H9 (cell line): Measurements from ENCODE around the gene ZNF354C. TPM values are rescaled to one million over a fixed set of nuclear protein-coding genes. Genes with fewer than 3 reads are reported as not detected.

Experiments
- DNase-seq: peaks from one replicate; pipeline ENCODE4 v3.0.0-alpha.2; 2017
- H2AFZ ChIP-seq: one replicate; pipeline ENCODE4 v1.6.1; 2013; ENCODE audit warnings: mild to moderate bottlenecking, low read length, control low read depth, moderate library complexity
- H2AK5ac ChIP-seq: 2 replicates; pipeline ENCODE4 v1.6.1; 2013; ENCODE audit warnings: low read length, control low read depth, mixed read lengths; ENCODE audit not compliant: insufficient read length
- H2BK120ac ChIP-seq: one replicate; pipeline ENCODE4 v1.6.1; 2013; ENCODE audit warnings: low read depth, mild to moderate bottlenecking, low read length, control low read depth, inconsistent platforms; ENCODE audit not compliant: poor library complexity, severe bottlenecking
- H2BK12ac ChIP-seq: 2 replicates; pipeline ENCODE4 v1.6.1; 2013; ENCODE audit warnings: low read length, control low read depth, mixed read lengths, low read depth; ENCODE audit not compliant: insufficient read length
- H2BK15ac ChIP-seq: 2 replicates; pipeline ENCODE4 v1.6.1; 2013; ENCODE audit warnings: low read depth, low read length, control low read depth
- H2BK20ac ChIP-seq: one replicate; pipeline ENCODE4 v1.6.1; 2013; ENCODE audit warnings: low read depth, mild to moderate bottlenecking, low read length, control low read depth, inconsistent platforms; ENCODE audit not compliant: poor library complexity, severe bottlenecking
- H2BK5ac ChIP-seq: 2 replicates; pipeline ENCODE4 v1.6.1; 2013; ENCODE audit warnings: low read length, control low read depth, mixed read lengths; ENCODE audit not compliant: insufficient read length
- H3K14ac ChIP-seq: 2 replicates; pipeline ENCODE4 v1.6.1; 2013; ENCODE audit warnings: low read length, control low read depth; ENCODE audit not compliant: insufficient read depth
- H3K18ac ChIP-seq: 2 replicates; pipeline ENCODE4 v1.6.1; 2013; ENCODE audit warnings: low read depth, mild to moderate bottlenecking, mixed read lengths, low read length, control low read depth; ENCODE audit not compliant: insufficient read length
- H3K23ac ChIP-seq: 2 replicates; pipeline ENCODE4 v1.6.1; 2013; ENCODE audit warnings: low read length, control low read depth, mixed read lengths, low read depth; ENCODE audit not compliant: insufficient read length
- H3K23me2 ChIP-seq: 2 replicates; pipeline ENCODE4 v1.6.1; 2013; ENCODE audit warnings: low read depth, mild to moderate bottlenecking, mixed read lengths, low read length, control low read depth; ENCODE audit not compliant: insufficient read length, poor library complexity, severe bottlenecking
- H3K27ac ChIP-seq: 2 replicates; pipeline ENCODE4 v1.5.1; 2013; ENCODE audit warnings: low read length, control low read depth, mixed read lengths, low read depth; ENCODE audit not compliant: insufficient read length
- H3K27me3 ChIP-seq: 2 replicates; pipeline ENCODE4 v1.6.1; 2013; ENCODE audit warnings: low read length, control low read depth, inconsistent platforms; ENCODE audit not compliant: insufficient read depth
- H3K4ac ChIP-seq: 2 replicates; pipeline ENCODE4 v1.6.1; 2013; ENCODE audit warnings: low read depth, mild to moderate bottlenecking, control low read depth, inconsistent platforms, low read length, moderate library complexity
- H3K4me1 ChIP-seq: 2 replicates; pipeline ENCODE4 v1.6.1; 2013; ENCODE audit warnings: low read length, control low read depth, inconsistent platforms; ENCODE audit not compliant: insufficient read depth
- H3K4me2 ChIP-seq: 2 replicates; pipeline ENCODE4 v1.6.1; 2013; ENCODE audit warnings: low read length, control low read depth, mixed read lengths; ENCODE audit not compliant: insufficient read length, insufficient read depth
- H3K56ac ChIP-seq: 2 replicates; pipeline ENCODE4 v1.6.1; 2013; ENCODE audit warnings: low read depth, mild to moderate bottlenecking, mixed read lengths, low read length, control low read depth; ENCODE audit not compliant: insufficient read length
- H3K79me1 ChIP-seq: 2 replicates; pipeline ENCODE4 v1.6.1; 2013; ENCODE audit warnings: low read depth, mild to moderate bottlenecking, moderate library complexity, low read length, control low read depth, inconsistent platforms; ENCODE audit not compliant: insufficient read depth, poor library complexity, severe bottlenecking
- H3K79me2 ChIP-seq: 2 replicates; pipeline ENCODE4 v1.6.1; 2013; ENCODE audit warnings: low read length, control low read depth, inconsistent platforms; ENCODE audit not compliant: insufficient read depth
- H3K9ac ChIP-seq: 2 replicates; pipeline ENCODE4 v1.6.1; 2013; ENCODE audit warnings: low read length, control low read depth, mixed read lengths; ENCODE audit not compliant: insufficient read length; ENCODE audit errors: extremely low read depth
- H3K9me3 ChIP-seq: one replicate; pipeline ENCODE4 v1.6.1; 2013; ENCODE audit warnings: low read depth, low read length, inconsistent platforms; ENCODE audit not compliant: control insufficient read depth
- H3T11ph ChIP-seq: one replicate; pipeline ENCODE4 v1.6.1; 2013; ENCODE audit warnings: mild to moderate bottlenecking, low read length, control low read depth, inconsistent platforms
- H4K20me1 ChIP-seq: one replicate; pipeline ENCODE4 v1.6.1; 2013; ENCODE audit not compliant: control insufficient read depth, insufficient read length, insufficient read depth
- H4K5ac ChIP-seq: 2 replicates; pipeline ENCODE4 v1.6.1; 2013; ENCODE audit warnings: low read depth, mild to moderate bottlenecking, mixed read lengths, low read length, control low read depth; ENCODE audit not compliant: insufficient read length
- H4K8ac ChIP-seq: replicated peaks from 2 replicates; pipeline ENCODE4 v1.6.1; 2013; ENCODE audit warnings: low read length, control low read depth, mixed read lengths, low read depth; ENCODE audit not compliant: insufficient read length
- H4K91ac ChIP-seq: 2 replicates; pipeline ENCODE4 v1.6.1; 2013; ENCODE audit warnings: low read depth, mild to moderate bottlenecking, moderate library complexity, mixed read lengths, low read length, control low read depth; ENCODE audit not compliant: insufficient read length
- H3K27ac Mint-ChIP-seq, 3 experiments: 2 replicates in 2 of 3; 3 replicates in 1 of 3; pipeline ENCODE4 v1.8.0; 2020 to 2021; ENCODE audit warnings: mixed read lengths in 3 of 3, mild to moderate bottlenecking in 1 of 3, moderate library complexity in 1 of 3
- H3K27me3 Mint-ChIP-seq: 2 replicates; pipeline ENCODE4 v1.8.0; 2021; ENCODE audit warnings: low read depth, mild to moderate bottlenecking, moderate library complexity, mixed read lengths
- H3K36me3 Mint-ChIP-seq, 3 experiments: 2 replicates in 2 of 3; 3 replicates in 1 of 3; pipeline ENCODE4 v1.8.0; 2020 to 2021; ENCODE audit warnings: low read depth in 3 of 3, mixed read lengths in 3 of 3; ENCODE audit not compliant: insufficient read depth in 1 of 3
- H3K4me1 Mint-ChIP-seq, 2 experiments: 2 replicates each; pipeline ENCODE4 v1.8.0; 2020; ENCODE audit warnings: mixed read lengths in 2 of 2
- H3K4me3 Mint-ChIP-seq, 2 experiments: 2 replicates in 1 of 2; 3 replicates in 1 of 2; pipeline ENCODE4 v1.8.0; 2020 to 2021; ENCODE audit warnings: mild to moderate bottlenecking in 2 of 2, mixed read lengths in 2 of 2, moderate library complexity in 1 of 2
- H3K9me3 Mint-ChIP-seq, 2 experiments: 2 replicates in 1 of 2; 3 replicates in 1 of 2; pipeline ENCODE4 v1.8.0; 2020; ENCODE audit warnings: mild to moderate bottlenecking in 2 of 2, mixed read lengths in 2 of 2, moderate library complexity in 1 of 2
- CTCF ChIP-seq: fragments of 200-600 bp; sonication (generic); conservative IDR thresholded peaks from 3 replicates; pipeline ENCODE4 v1.8.0; 2021; ENCODE audit warnings: antibody characterized with exemption, mild to moderate bottlenecking
- WGBS: extraction: QIAGEN DNeasy Blood & Tissue Kit; methylation state at CpG from one replicate; pipeline ENCODE4 v1.1.7; 2013; ENCODE audit warnings: missing lambda C conversion rate, low lambda C conversion rate, mixed read lengths; ENCODE audit not compliant: insufficient read length; ENCODE audit errors: extremely low coverage; 5-methylcytosine and 5-hydroxymethylcytosine counted together
- total RNA-seq: library from RNA; stranded (reverse); gene quantifications from 2 replicates; pipeline ENCODE4 v1.2.1, GENCODE V29; 2021

ZNF354C gene
- total RNA-seq, 1 experiment from 2014 or later: 5.4 TPM

DNA sequence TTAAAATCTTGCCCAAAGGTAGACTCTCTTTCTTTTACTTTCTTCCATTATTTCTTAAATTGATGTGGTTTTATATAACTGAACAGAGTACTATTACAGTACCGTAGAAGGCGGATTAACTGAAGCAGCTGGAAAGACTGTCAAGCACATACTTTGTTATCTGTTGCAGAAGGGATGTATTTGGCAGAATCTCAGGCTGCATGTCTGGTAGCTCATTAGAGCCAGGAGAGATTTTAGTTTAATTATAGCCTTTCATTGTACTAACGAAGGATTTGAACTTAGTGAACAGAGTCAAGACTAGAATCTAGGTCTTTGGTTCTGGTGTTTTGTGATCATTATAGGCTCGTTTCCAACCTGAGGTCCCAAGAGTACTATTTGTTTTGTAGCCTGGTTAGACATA lies 20.6 kb downstream of the ZNF354C start:
- Histone ChIP-seq H3K4me1 (no peaks in the 10 kb centered on the region), H3K23me2 (no peaks in the 10 kb centered on the region), H3K14ac (no peak overlapping the region), H3K18ac (no peak overlapping the region), H2BK120ac (no peak overlapping the region), H3K4ac (no peak overlapping the region), H4K5ac (no peak overlapping the region), H3K79me2 (no peaks in the 10 kb centered on the region), H4K91ac (no peak overlapping the region), H2BK5ac (no peak overlapping the region), H2BK20ac (no peak overlapping the region), H4K20me1 (no peaks in the 10 kb centered on the region), H3K23ac (no peak overlapping the region), H3T11ph (no peak overlapping the region), H3K4me2 (no peak overlapping the region), H3K27me3 (no peaks in the 10 kb centered on the region), H2BK15ac (no peak overlapping the region), H2BK12ac (no peak overlapping the region), H2AFZ (no peak overlapping the region), H4K8ac (no peak overlapping the region), H3K9ac (no peak overlapping the region), H3K9me3 (peaks cover 92% of the 10 kb centered on the region), H2AK5ac (no peak overlapping the region), H3K27ac (no peak overlapping the region), H3K56ac (no peak overlapping the region), H3K79me1 (no peaks in the 10 kb centered on the region)
- Mint-ChIP-seq H3K36me3 (peaks cover 60 to 71% (median 69%) of the 10 kb centered on the region in 3 experiments), H3K27me3 (peaks cover 8% of the 10 kb centered on the region; the same call in 1 of the 2 replicates), H3K27ac (no peak overlapping the region), H3K9me3 (peaks cover 88 to 89% of the 10 kb centered on the region in 2 experiments), H3K4me1 (no peaks in the 10 kb centered on the region), H3K4me3 (no peak overlapping the region)
- WGBS: no CpG with 5 or more reads among the region's 4 CpGs
- DNase-seq: no peak
- no peak for TF ChIP-seq CTCF
